ENCODE measurements around the gene TMEM156.
"Not testable (repeated sequence)": the region's sequence is repeated elsewhere in the genome, so short reads cannot be mapped to it uniquely, and the experiment has no call there.

The TMEM156 gene

DNA sequence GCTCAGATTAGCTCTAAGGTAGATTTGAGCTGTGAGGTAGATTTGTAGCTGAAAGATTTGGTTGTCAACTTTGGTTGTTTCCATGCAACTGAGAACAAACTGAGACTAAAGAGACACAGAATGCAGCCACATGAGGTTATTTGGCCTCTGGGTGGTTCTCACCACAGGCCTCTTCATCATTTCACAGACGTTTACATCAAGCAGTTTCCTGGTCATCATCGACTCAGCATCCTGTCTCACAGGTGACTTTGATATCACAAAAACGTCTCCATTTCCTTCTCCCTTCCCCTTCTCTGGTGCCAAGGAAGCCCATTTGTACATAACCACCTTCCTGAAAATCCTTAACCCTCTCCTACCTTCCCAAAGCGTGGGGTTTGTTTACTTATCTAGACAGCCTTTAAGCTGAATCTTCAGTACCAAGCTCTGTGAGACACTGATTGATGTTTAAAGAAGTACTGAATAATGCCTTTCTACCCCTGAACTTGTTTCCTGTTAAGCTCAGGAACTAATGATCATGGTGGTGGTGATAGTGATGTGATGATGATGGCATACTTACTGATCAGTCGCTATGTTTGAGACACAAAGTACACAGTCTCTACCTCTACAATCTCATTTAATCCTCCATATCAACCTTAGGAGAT lies 82.7 kb downstream of the TMEM156 start:
- Histone ChIP-seq H3K9me3 (ENCODE audit: control insufficient read depth, insufficient read depth, low read length) (no peaks in the 10 kb centered on the region), H3K9ac (ENCODE audit: low read depth, low read length) (no peak overlapping the region), H3K4me1 (ENCODE audit: insufficient read depth, low read length) (no peaks in the 10 kb centered on the region), H3K36me3 (ENCODE audit: insufficient read depth, low read length) (no peaks in the 10 kb centered on the region)

DNA sequence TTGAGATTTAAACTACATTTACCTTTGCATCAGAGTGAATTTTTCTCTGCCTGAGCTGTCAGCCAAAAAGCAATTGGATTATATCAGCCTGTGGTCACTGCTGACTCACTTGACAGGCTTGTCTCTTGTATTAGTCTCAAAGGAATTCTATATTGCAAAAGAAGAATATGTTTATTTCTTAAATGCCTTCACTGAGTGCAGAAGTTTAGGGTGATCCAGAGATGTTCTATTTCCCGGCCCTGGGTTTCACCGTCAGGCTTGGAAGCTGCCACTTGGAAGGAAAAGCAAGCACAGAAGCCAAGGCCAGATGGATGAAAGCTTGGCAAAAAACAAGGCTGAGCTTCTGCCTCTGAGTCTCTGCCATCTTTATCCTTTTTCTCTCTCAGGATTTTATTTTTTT lies 83.7 kb downstream of the TMEM156 start:
- Histone ChIP-seq H3K4me1 (ENCODE audit: insufficient read depth, low read length) (no peaks in the 10 kb centered on the region), H3K36me3 (ENCODE audit: insufficient read depth, low read length) (no peaks in the 10 kb centered on the region), H3K9ac (ENCODE audit: low read depth, low read length) (no peak overlapping the region), H3K9me3 (ENCODE audit: control insufficient read depth, insufficient read depth, low read length) (no peaks in the 10 kb centered on the region)

DNA sequence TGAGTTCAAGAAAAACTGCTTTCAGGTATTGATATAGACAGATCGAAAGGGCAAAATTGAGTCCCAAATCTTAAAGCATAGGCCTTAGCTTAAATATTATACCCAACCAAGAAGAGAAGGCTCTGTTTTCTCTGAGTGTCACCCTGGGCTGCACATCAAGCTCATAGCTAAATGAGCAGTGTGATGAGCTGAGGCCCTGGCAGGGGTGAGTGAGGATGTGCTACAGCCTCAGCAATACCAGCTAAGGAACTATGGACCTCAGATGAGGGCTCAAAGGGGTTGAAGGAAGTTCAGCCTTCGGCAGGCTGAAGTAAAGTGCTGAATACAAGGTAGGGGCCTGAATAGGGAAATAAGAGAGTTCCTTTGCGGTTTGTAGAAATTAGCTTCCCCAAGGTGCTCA lies 85.3 kb downstream of the TMEM156 start:
- H3K4me1 ChIP-seq (ENCODE audit: insufficient read depth, low read length) = no peaks in the 10 kb centered on the region
- H3K36me3 ChIP-seq (ENCODE audit: insufficient read depth, low read length) = no peaks in the 10 kb centered on the region
- H3K9ac ChIP-seq (ENCODE audit: low read depth, low read length) = no peak overlapping the region
- H3K9me3 ChIP-seq (ENCODE audit: control insufficient read depth, insufficient read depth, low read length) = no peaks in the 10 kb centered on the region

DNA sequence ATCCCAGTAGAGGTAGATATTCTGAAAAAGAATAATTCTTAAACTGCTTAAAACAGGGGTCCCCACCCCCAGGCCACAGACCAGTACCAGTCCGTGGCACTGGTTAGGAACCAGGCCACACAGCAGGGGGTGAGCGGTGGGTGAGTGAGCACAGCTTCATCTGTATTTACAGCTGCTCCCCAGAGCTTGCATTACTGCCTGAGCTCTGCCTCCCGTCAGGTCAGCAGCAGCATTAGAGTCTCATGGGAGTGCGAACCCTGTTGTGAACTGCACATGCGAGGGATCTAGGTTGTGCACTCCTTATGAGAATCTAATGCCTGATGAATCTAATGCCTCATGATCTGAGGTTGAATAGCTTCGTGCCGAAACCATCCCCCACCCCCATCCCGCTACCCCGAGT lies 87.8 kb downstream of the TMEM156 start:
- Histone ChIP-seq H3K4me1 (ENCODE audit: insufficient read depth, low read length) (no peaks in the 10 kb centered on the region), H3K9ac (ENCODE audit: low read depth, low read length) (no peak overlapping the region), H3K9me3 (ENCODE audit: control insufficient read depth, insufficient read depth, low read length) (no peaks in the 10 kb centered on the region), H3K36me3 (ENCODE audit: insufficient read depth, low read length) (no peaks in the 10 kb centered on the region)

DNA sequence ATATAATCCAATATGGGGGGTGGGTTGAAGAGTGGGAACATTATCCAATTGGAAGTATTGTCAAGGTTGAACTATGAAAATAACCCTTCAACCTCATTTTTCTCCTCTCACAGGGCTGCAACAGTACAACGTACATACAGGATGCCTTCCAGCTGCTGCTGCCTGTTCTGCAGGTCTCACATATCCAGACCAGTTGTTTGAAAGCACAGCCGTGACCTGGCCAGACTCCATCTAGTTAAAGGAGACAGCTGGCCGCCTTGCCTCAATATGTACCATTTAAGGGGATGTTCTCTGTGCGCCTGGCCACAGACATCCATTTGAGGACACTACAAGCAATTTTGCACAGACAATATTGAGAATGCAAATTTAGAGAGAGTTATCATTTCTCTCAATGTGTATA lies 88.9 kb downstream of the TMEM156 start:
- Histone ChIP-seq H3K4me1 (ENCODE audit: insufficient read depth, low read length) (no peaks in the 10 kb centered on the region), H3K36me3 (ENCODE audit: insufficient read depth, low read length) (no peaks in the 10 kb centered on the region), H3K9me3 (ENCODE audit: control insufficient read depth, insufficient read depth, low read length) (no peaks in the 10 kb centered on the region), H3K9ac (ENCODE audit: low read depth, low read length) (no peak overlapping the region)

DNA sequence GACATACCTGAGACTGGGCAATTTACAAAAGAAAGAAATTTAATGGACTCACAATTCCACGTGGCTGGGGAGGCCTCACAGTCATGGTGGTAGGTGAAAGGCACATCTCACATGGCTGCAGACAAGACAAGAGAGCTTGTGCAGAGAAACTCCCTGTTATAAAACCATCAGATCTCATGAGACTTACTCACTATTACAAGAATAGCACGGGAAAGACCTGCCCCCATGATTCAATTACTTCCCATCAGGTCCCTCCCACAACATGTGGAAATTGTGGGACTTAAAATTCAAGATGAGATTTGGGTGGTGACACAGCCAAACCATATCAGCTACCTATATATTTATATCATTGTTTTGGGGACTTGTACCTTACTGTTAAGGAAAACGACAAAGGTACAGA lies 90.3 kb downstream of the TMEM156 start:
- H3K36me3 ChIP-seq (ENCODE audit: insufficient read depth, low read length); H3K4me1 ChIP-seq (ENCODE audit: insufficient read depth, low read length); H3K9me3 ChIP-seq (ENCODE audit: control insufficient read depth, insufficient read depth, low read length); H3K9ac ChIP-seq (ENCODE audit: low read depth, low read length): not testable (repeated sequence)

DNA sequence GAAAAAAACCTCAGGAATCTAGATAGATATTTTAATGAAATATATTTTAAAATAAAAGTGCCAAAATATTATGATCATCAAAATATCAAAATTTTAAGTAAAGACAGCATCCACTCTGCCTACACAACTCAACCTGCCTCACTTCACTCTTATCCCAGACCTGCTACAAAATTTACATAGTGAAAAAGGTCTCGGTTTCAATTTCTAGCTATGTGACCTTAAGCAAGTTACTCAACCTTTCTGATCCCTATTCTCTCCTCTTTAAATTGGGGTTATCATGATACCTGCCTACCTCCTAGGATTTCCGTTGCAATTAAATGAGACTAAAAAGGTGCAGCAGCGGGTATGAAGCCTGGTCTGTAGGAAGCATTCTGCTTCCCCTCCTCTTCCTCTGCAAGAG lies 91.7 kb downstream of the TMEM156 start:
- no peak overlapping the region for H3K9ac ChIP-seq (ENCODE audit: low read depth, low read length)
- no peaks in the 10 kb centered on the region for H3K9me3 ChIP-seq (ENCODE audit: control insufficient read depth, insufficient read depth, low read length)
- no peaks in the 10 kb centered on the region for H3K4me1 ChIP-seq (ENCODE audit: insufficient read depth, low read length)
- no peaks in the 10 kb centered on the region for H3K36me3 ChIP-seq (ENCODE audit: insufficient read depth, low read length)

DNA sequence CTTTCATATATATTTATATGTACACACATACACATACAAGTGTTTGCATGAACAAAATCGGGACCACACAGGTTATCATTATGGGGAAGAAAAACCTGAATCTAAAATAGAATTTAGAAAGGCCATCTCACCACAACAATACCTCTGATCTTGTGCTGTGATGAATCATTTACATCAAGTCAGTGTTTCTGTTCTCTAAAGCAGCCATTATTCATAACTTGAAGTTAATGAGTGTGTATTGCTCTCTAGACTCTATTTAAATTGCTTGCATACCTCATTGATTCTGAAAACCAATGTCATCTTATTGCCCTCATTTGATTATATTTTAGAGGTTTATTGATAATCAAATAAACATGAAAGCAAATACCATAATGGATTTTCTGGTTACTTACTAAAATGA lies 93.0 kb downstream of the TMEM156 start:
- no peak overlapping the region for H3K9ac ChIP-seq (ENCODE audit: low read depth, low read length)
- no peaks in the 10 kb centered on the region for H3K4me1 ChIP-seq (ENCODE audit: insufficient read depth, low read length)
- no peaks in the 10 kb centered on the region for H3K36me3 ChIP-seq (ENCODE audit: insufficient read depth, low read length)
- no peaks in the 10 kb centered on the region for H3K9me3 ChIP-seq (ENCODE audit: control insufficient read depth, insufficient read depth, low read length)

DNA sequence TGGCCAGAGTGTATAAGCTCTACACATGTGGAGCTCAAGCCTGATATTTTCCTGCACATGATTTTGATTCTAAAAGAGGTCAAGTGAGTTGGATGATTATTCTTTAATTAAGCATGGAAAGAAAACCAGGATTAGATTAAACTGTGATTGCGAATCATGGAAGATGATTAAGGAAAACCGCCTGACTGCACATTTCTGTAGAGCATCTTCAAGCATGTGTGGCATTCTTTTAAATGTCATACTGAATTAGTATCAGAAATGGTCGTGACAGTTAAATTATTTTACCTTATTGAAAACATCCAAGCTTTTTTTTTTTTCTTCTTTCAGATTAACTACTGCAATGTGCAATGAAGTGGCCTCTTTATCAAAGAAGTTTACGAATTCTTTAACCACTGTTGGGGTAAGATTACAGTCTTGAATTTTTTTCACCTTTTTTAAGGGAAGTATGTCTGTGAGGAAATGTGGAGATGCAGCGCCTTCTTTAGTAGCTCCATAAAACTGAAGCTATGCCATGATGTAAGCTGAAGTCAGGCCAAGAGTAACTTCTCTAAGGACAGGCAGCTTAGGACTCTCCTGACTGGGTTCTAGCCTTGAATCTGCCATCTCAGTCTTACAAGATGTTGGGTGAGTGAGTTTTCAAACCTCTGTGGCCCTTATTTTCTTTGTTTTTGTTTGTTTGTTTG lies 96.7 kb downstream of the TMEM156 start:
- Histone ChIP-seq H3K9me3 (ENCODE audit: control insufficient read depth, insufficient read depth, low read length) (no peaks in the 10 kb centered on the region), H3K9ac (ENCODE audit: low read depth, low read length) (no peak overlapping the region), H3K4me1 (ENCODE audit: insufficient read depth, low read length) (no peaks in the 10 kb centered on the region), H3K36me3 (ENCODE audit: insufficient read depth, low read length) (no peaks in the 10 kb centered on the region)

DNA sequence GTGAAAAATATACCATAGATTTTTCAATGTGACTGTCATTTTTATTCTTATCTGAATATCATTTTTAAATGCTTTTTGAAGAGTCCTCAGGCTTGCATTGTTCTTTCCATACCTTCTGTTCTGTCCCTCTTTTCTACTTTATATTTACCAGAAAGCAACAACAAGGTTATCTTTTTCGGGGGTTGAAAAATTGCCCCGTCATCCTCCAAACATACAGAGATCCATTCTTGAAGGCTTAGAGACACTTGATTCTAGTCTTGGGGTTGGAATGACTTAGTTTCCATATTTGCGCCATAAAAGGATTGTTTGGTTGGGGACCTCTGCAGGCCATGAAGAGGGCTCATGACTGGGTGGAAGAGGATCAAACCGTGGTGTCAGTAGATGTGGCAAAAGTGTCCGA lies 101.1 kb downstream of the TMEM156 start:
- no peaks in the 10 kb centered on the region for H3K36me3 ChIP-seq (ENCODE audit: insufficient read depth, low read length)

DNA sequence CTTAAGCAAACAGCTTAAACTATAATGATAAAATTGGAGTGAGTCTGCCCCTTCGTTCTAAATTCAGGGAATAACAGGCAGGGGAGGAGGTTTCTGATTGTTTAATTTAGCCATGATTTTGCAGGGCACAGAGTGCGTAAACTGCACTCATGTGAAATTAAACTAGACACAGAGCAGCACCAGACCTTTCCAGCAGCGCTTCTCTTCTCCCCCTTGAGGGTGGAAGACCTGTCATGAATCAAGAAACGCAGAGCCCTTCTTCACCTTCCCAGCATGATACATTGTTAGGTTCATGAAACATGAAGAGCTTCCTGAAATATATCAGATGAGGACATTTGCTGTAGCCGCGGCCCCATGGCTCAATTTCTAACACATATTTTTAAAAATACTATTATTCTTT lies 101.5 kb downstream of the TMEM156 start:
- no peak overlapping the region for H3K9ac ChIP-seq (ENCODE audit: low read depth, low read length)
- no peaks in the 10 kb centered on the region for H3K36me3 ChIP-seq (ENCODE audit: insufficient read depth, low read length)
- H3K9me3 ChIP-seq (ENCODE audit: control insufficient read depth, insufficient read depth, low read length) = no peaks in the 10 kb centered on the region
- H3K4me1 ChIP-seq (ENCODE audit: insufficient read depth, low read length) = no peaks in the 10 kb centered on the region

More for the DNA sequence above, 101.1 kb downstream of the TMEM156 start:
- Histone ChIP-seq H3K9ac (ENCODE audit: low read depth, low read length) (no peak overlapping the region), H3K4me1 (ENCODE audit: insufficient read depth, low read length) (no peaks in the 10 kb centered on the region), H3K9me3 (ENCODE audit: control insufficient read depth, insufficient read depth, low read length) (no peaks in the 10 kb centered on the region)

DNA sequence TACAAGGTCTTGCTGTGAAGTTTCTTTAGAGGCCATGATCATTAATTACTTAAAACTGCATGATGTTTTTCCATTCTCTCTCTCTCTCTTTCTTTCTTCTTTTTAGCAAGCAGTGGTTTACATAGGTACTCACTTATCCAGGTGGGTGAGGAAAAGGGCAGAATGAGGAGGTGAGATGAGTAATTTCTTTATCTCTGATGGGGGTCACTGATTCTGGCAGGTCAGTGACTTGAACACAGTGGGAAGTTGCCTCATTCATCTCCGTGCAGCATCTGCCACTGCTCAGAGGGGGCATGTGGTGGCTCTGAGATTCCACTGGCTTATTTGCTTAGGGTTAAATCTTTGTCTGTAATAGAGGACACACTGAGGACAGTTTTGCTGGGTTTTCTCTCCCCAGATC lies 102.0 kb downstream of the TMEM156 start:
- Histone ChIP-seq H3K9me3 (ENCODE audit: control insufficient read depth, insufficient read depth, low read length) (no peaks in the 10 kb centered on the region), H3K9ac (ENCODE audit: low read depth, low read length) (no peak overlapping the region), H3K36me3 (ENCODE audit: insufficient read depth, low read length) (no peaks in the 10 kb centered on the region), H3K4me1 (ENCODE audit: insufficient read depth, low read length) (no peaks in the 10 kb centered on the region)

DNA sequence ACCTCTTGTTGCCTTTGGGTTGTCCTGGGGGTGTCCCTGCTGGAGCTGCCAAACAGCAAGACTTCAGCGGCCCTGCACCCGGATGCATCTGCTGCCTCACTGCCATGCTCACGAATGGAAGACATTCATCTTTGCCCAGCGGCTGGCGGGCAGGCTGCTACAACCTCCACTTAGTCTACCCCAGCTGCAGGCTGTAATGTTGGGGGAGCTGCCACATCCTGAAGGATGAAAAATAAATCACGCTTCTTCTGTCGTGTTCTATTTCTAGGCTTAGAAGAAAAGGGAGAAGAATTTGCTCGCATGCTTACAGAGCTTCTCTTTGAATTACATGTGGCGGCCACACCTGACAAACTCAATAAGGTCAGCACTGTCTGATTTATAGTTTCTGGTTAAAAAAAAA lies 103.2 kb downstream of the TMEM156 start:
- Histone ChIP-seq H3K36me3 (ENCODE audit: insufficient read depth, low read length) (no peaks in the 10 kb centered on the region), H3K9ac (ENCODE audit: low read depth, low read length) (no peak overlapping the region), H3K4me1 (ENCODE audit: insufficient read depth, low read length) (0 out of 2 replicates have a peak, but pooled peaks cover 5% of the 10 kb centered on the region), H3K9me3 (ENCODE audit: control insufficient read depth, insufficient read depth, low read length) (no peaks in the 10 kb centered on the region)

DNA sequence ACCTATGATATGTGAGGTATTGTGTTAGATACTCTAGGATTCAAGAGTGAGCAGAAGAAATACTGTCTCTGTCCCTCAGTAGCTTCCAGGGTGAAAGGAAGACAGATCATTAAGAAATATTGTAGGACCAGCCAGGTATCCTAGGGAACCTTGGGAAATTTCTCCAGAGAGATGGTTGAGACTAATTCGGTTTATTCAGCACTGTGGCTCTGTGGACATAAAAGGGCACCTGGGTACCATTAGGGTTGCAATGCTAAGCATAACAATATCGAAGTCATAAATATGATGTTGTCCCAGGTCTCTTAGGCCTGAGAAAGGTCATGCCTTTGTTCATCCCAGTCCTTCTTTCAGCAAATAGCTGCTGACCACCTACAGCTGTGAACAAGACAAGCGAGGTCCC lies 103.6 kb downstream of the TMEM156 start:
- Histone ChIP-seq H3K9ac (ENCODE audit: low read depth, low read length) (no peak overlapping the region), H3K36me3 (ENCODE audit: insufficient read depth, low read length) (no peaks in the 10 kb centered on the region), H3K9me3 (ENCODE audit: control insufficient read depth, insufficient read depth, low read length) (no peaks in the 10 kb centered on the region), H3K4me1 (ENCODE audit: insufficient read depth, low read length) (0 out of 2 replicates have a peak, but pooled peaks cover 5% of the 10 kb centered on the region)

DNA sequence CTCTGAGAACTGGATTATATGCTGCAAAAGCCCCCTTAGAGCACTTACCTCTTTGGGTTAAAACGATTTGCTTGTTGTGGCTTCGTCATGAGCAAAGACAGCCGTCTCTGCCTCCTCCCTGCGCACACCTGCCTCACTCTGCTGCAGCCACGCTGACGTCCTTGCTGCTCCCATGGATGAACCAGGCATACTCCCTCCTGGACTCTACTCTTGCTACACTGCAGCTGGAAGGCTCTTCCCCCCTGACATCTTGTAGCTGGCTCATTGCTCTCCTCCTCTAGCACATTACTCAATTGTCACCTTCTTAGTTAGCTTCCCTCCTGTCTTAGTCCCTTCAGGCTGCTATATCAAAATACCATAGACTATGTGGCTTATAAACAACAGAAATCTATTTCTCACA lies 105.3 kb downstream of the TMEM156 start:
- H3K9me3 ChIP-seq (ENCODE audit: control insufficient read depth, insufficient read depth, low read length) = no peaks in the 10 kb centered on the region
- 0 out of 2 replicates have a peak, but pooled peaks cover 5% of the 10 kb centered on the region for H3K4me1 ChIP-seq (ENCODE audit: insufficient read depth, low read length)

More for the DNA sequence above, 105.3 kb downstream of the TMEM156 start:
- Histone ChIP-seq H3K9ac (ENCODE audit: low read depth, low read length) (no peak overlapping the region), H3K36me3 (ENCODE audit: insufficient read depth, low read length) (no peaks in the 10 kb centered on the region)

Measured in ES-I3 (cell line).